Trophoblast cell (in vitro differentiated cells and primary cell): ENCODE results near the gene GATA3.

ENCODE experiments used
- DNase-seq, 2 donors: peaks; one replicate each; pipeline ENCODE4 v3.0.0-alpha.2; 2016
- H2AFZ ChIP-seq: 2 replicates; pipeline ENCODE4 v1.6.1; 2013; ENCODE audit warnings: low read length, moderate library complexity, mild to moderate bottlenecking; ENCODE audit not compliant: insufficient read depth, poor library complexity
- H2AK5ac ChIP-seq: 2 replicates; pipeline ENCODE4 v1.6.1; 2013; ENCODE audit warnings: mild to moderate bottlenecking, low read length
- H2BK120ac ChIP-seq: 2 replicates; pipeline ENCODE4 v1.6.1; 2013; ENCODE audit warnings: low read length, mild to moderate bottlenecking, moderate library complexity; ENCODE audit not compliant: insufficient read depth, poor library complexity
- H2BK12ac ChIP-seq: 2 replicates; pipeline ENCODE4 v1.6.1; 2013; ENCODE audit warnings: mild to moderate bottlenecking, low read length, moderate library complexity
- H2BK5ac ChIP-seq: 2 replicates; pipeline ENCODE4 v1.6.1; 2013; ENCODE audit warnings: low read length, low read depth, moderate library complexity, mild to moderate bottlenecking; ENCODE audit not compliant: poor library complexity
- H3K14ac ChIP-seq: 2 replicates; pipeline ENCODE4 v1.6.1; 2013; ENCODE audit warnings: mild to moderate bottlenecking, low read length
- H3K18ac ChIP-seq: 2 replicates; pipeline ENCODE4 v1.6.1; 2013; ENCODE audit warnings: mild to moderate bottlenecking, low read length
- H3K23ac ChIP-seq: 2 replicates; pipeline ENCODE4 v1.6.1; 2013; ENCODE audit warnings: low read length
- H3K27ac ChIP-seq: 2 replicates; pipeline ENCODE4 v1.5.1; 2013; ENCODE audit warnings: low read depth, mild to moderate bottlenecking, inconsistent platforms, low read length, moderate library complexity
- H3K27me3 ChIP-seq: 2 replicates; pipeline ENCODE4 v1.6.1; 2013; ENCODE audit warnings: inconsistent platforms, mild to moderate bottlenecking, low read length, moderate library complexity; ENCODE audit not compliant: insufficient read depth
- H3K36me3 ChIP-seq, 2 experiments: 1 replicate in 1 of 2; 2 replicates in 1 of 2; pipeline ENCODE4 v1.6.1; 2013; ENCODE audit warnings: low read length in 2 of 2, mild to moderate bottlenecking in 2 of 2, moderate library complexity in 1 of 2; ENCODE audit not compliant: insufficient read depth in 2 of 2, control insufficient read depth in 1 of 2
- H3K4ac ChIP-seq: 2 replicates; pipeline ENCODE4 v1.6.1; 2013; ENCODE audit warnings: low read depth, mild to moderate bottlenecking, low read length, moderate library complexity
- H3K4me1 ChIP-seq, 2 experiments: 1 replicate in 1 of 2; 2 replicates in 1 of 2; pipeline ENCODE4 v1.6.1; 2013; ENCODE audit warnings: low read length in 2 of 2, mild to moderate bottlenecking in 2 of 2, moderate library complexity in 1 of 2; ENCODE audit not compliant: insufficient read depth in 2 of 2, control insufficient read depth in 1 of 2
- H3K4me2 ChIP-seq: 2 replicates; pipeline ENCODE4 v1.6.1; 2013; ENCODE audit warnings: inconsistent platforms, mild to moderate bottlenecking, low read length, moderate library complexity
- H3K4me3 ChIP-seq: 2 replicates; pipeline ENCODE4 v1.5.1; 2013; ENCODE audit warnings: mild to moderate bottlenecking, low read depth, low read length, inconsistent platforms
- H3K79me1 ChIP-seq: one replicate; pipeline ENCODE4 v1.6.1; 2013; ENCODE audit warnings: low read length
- H3K79me2 ChIP-seq: 2 replicates; pipeline ENCODE4 v1.6.1; 2013; ENCODE audit warnings: low read length, mild to moderate bottlenecking; ENCODE audit not compliant: control insufficient read depth, insufficient read depth, poor library complexity
- H3K9ac ChIP-seq: 2 replicates; pipeline ENCODE4 v1.6.1; 2013; ENCODE audit warnings: mild to moderate bottlenecking, low read length
- H3K9me3 ChIP-seq: 2 replicates; pipeline ENCODE4 v1.6.1; 2013; ENCODE audit warnings: low read depth, mild to moderate bottlenecking, control low read depth, inconsistent platforms, low read length; ENCODE audit not compliant: insufficient read depth
- H4K12ac ChIP-seq: 2 replicates; pipeline ENCODE4 v1.6.1; 2013; ENCODE audit warnings: low read depth, mild to moderate bottlenecking, low read length, moderate library complexity
- H4K8ac ChIP-seq: 2 replicates; pipeline ENCODE4 v1.6.1; 2013; ENCODE audit warnings: low read depth, mild to moderate bottlenecking, low read length, moderate library complexity
- H4K91ac ChIP-seq: one replicate; pipeline ENCODE4 v1.6.1; 2013; ENCODE audit warnings: low read depth, mild to moderate bottlenecking, low read length, moderate library complexity
- WGBS: extraction: QIAGEN DNeasy Blood & Tissue Kit; methylation state at CpG from one replicate; pipeline ENCODE4 v1.1.7; 2013; ENCODE audit warnings: missing lambda C conversion rate; ENCODE audit not compliant: insufficient read length, insufficient coverage; ENCODE audit errors: extremely low coverage; 5-methylcytosine and 5-hydroxymethylcytosine counted together

GATA3 gene

DNA sequence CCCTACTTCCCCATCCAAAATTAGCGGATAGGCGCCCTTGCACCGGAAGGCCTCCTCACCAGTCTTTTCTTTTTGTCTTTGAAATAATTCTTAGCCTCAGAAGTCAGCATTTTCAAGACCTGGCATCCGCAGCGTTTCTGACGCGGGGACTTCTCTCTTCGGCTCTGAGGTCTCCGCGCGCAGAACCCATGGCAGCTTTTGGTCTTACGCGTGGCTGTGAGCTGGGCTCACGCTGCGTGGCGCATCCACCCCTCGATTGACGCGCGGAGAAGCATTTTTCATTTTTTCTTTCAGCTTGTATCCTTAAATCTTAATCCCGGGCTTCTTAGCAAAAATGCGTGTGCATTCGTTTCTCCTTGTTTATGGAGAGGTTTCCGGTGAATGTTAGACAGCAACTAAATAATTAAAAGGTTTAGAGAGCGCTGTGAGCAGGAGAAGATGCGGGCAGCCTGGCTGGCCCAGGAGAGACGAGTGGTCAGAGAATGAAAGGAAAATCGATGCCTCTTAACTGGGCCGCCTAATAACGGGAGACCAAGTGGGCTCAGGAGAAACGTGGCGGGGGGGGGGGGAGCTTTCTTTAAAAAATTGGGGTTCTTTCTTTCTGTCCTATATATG is 2.0 kb upstream of the GATA3 start:
- Histone ChIP-seq H3K4me3 (peak overlapping the region; percentile 84), H3K79me1 (peaks cover 77% of the 10 kb centered on the region), H4K12ac (peak overlapping the region; percentile 76), H3K4me1 (peaks cover 11 to 15% of the 10 kb centered on the region in 2 experiments), H3K23ac (no peak overlapping the region), H3K9ac (peak overlapping the region; percentile 16), H4K8ac (peak overlapping the region; percentile 94), H2AK5ac (peak overlapping the region; percentile 67), H4K91ac (peak overlapping the region; percentile 95), H3K14ac (peak overlapping the region; percentile 84), H3K27ac (peak overlapping the region; percentile 79), H3K36me3 (peaks cover 8 to 10% of the 10 kb centered on the region in 2 experiments), H3K27me3 (peaks cover 12% of the 10 kb centered on the region), H2BK5ac (peak overlapping the region; percentile 99), H2BK12ac (peak overlapping the region; percentile 85), H3K18ac (peak overlapping the region; percentile 78), H2BK120ac (peak overlapping the region; percentile 89), H3K79me2 (peaks cover 60% of the 10 kb centered on the region), H2AFZ (peak overlapping the region; percentile 66), H3K4me2 (peak overlapping the region; percentile 91), H3K9me3 (no peaks in the 10 kb centered on the region), H3K4ac (peak overlapping the region; percentile 81)
- DNase-seq = peak in 1 of 2 donors; percentile 65
- no CpG with 5 or more reads among the region's 32 CpGs for WGBS

DNA sequence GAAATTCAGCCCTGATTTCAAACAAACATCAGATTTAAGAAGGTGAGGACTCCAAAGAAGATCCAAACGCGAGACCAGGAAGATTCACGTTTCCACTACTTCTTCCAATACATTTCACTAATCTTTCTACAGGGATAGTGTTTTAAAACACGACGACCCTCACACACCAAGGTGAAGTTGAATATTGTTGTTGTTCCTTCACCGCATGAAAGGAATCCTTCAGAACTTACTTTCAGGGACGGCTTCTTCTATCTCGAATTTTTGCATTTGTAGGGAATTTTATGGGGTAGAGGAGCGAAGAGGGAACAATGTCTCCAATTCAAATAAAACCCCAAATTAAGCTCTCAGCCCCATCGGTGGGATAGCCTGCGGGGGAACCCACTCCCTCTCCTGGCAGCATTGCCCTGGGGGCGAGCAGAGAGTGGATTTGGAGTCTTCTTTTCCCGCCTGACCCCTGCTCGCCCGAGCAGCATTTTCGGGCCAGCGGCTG is 1.5 kb upstream of the GATA3 start:
- peak overlapping the region; percentile 39 for H3K4ac ChIP-seq
- no peak overlapping the region for H2AK5ac ChIP-seq
- peak in 1 of 2 donors; percentile 30 for DNase-seq
- peak overlapping the region; percentile 58 for H2BK5ac ChIP-seq
- H3K27ac ChIP-seq = peak overlapping the region; percentile 79
- H3K9ac ChIP-seq = no peak overlapping the region
- no peak overlapping the region for H3K4me3 ChIP-seq
- no peak overlapping the region for H4K12ac ChIP-seq
- WGBS = no CpG with 5 or more reads among the region's 17 CpGs
- peak overlapping the region; percentile 13 for H4K91ac ChIP-seq
- peaks cover 13 to 15% of the 10 kb centered on the region in 2 experiments for H3K36me3 ChIP-seq
- H3K27me3 ChIP-seq = peaks cover 7% of the 10 kb centered on the region
- H3K79me2 ChIP-seq = peaks cover 66% of the 10 kb centered on the region
- H3K9me3 ChIP-seq = no peaks in the 10 kb centered on the region
- H3K14ac ChIP-seq = peak overlapping the region; percentile 28
- no peak overlapping the region for H2AFZ ChIP-seq
- H3K18ac ChIP-seq = no peak overlapping the region
- peaks cover 82% of the 10 kb centered on the region for H3K79me1 ChIP-seq
- peaks cover 11% of the 10 kb centered on the region in 2 experiments for H3K4me1 ChIP-seq
- H2BK12ac ChIP-seq = no peak overlapping the region
- H4K8ac ChIP-seq = no peak overlapping the region
- peak overlapping the region; percentile 26 for H2BK120ac ChIP-seq
- no peak overlapping the region for H3K23ac ChIP-seq
- H3K4me2 ChIP-seq = peak overlapping the region; percentile 91

DNA sequence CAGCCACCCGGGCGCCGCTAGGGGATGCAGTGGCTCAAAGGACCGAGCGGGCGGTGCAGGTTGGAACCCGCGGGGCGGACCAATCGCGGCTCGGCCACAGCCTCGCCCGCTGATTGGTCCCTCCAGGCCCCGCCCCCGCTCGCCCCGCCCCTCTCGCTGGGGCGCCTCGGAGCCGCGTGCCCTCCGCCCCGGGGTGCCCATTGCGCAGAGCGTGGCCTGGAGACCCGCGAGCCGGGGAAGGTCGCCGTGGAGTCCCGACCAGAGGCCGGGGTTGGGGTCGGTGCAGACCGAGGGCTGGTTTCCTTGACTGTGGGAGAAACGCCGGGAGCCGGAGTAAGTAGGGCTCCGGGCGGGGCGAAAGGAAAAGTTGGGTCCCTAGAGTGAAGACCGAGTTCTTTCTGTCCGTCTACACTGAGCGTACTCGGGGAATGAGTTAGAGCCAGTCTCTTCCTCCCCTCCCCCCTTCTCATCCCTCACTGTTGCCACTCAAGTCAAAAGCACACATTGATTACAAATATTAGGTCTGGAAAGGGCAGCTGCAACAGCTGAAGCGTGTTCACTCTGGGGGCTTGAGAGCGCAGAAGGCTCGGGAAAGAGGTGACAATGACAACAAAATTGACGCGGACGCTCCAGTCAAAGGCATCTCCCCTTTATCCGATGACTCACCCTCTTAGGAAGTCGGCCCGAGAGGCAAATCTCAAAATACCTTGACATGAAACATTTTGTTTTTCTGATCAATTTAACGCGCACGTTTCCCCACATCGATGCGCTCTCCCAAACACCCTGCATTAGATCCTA is 843 bp upstream of the GATA3 start:
- no CpG with 5 or more reads among the region's 60 CpGs for WGBS
- H4K12ac ChIP-seq = peak overlapping the region; percentile 45
- H3K18ac ChIP-seq = peak overlapping the region; percentile 48

DNA sequence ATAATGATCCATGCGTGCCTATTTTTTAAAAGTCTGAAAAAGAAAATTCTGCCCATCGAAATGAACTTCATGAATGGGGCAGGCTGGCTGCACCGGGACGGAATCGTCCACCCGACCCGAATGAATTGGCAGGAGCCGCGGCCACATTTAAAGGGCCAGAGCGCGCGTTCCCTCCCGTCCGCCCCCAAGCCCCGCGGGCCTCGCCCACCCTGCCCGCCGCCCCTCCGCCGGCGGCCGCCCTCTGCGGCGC is 319 bp upstream of the GATA3 start:
- DNase-seq = peak in 1 of 2 donors; percentile 58
- Histone ChIP-seq H4K8ac (no peak overlapping the region), H4K12ac (no peak overlapping the region), H2BK120ac (peak overlapping the region; percentile 40), H3K9me3 (no peaks in the 10 kb centered on the region), H3K18ac (no peak overlapping the region), H3K79me2 (peaks cover 75% of the 10 kb centered on the region), H3K23ac (no peak overlapping the region), H2BK5ac (peak overlapping the region; percentile 90), H3K27ac (peak overlapping the region; percentile 91), H3K27me3 (no peaks in the 10 kb centered on the region), H4K91ac (peak overlapping the region; percentile 84), H3K14ac (peak overlapping the region; percentile 82), H3K4me1 (peaks cover 9 to 11% of the 10 kb centered on the region in 2 experiments), H2BK12ac (no peak overlapping the region), H2AK5ac (no peak overlapping the region), H3K4me2 (peak overlapping the region; percentile 84), H3K9ac (no peak overlapping the region), H3K36me3 (peaks cover 25 to 27% of the 10 kb centered on the region in 2 experiments), H3K4me3 (peak overlapping the region; percentile 78), H3K4ac (no peak overlapping the region), H3K79me1 (peaks cover 88% of the 10 kb centered on the region), H2AFZ (no peak overlapping the region)
- no CpG with 5 or more reads among the region's 25 CpGs for WGBS

More for the DNA sequence above, 843 bp upstream of the GATA3 start:
- H4K8ac ChIP-seq = peak overlapping the region; percentile 68
- peaks cover 72% of the 10 kb centered on the region for H3K79me2 ChIP-seq
- peak overlapping the region; percentile 84 for H3K4me2 ChIP-seq
- H2AFZ ChIP-seq = peak overlapping the region; percentile 14
- H3K4me1 ChIP-seq = peaks cover 8% of the 10 kb centered on the region in 2 experiments
- peak overlapping the region; percentile 13 for H3K4ac ChIP-seq
- H3K4me3 ChIP-seq = peak overlapping the region; percentile 78
- H3K36me3 ChIP-seq = peaks cover 20 to 22% of the 10 kb centered on the region in 2 experiments
- H3K14ac ChIP-seq = peak overlapping the region; percentile 82
- H2BK12ac ChIP-seq = no peak overlapping the region
- H3K27ac ChIP-seq = peak overlapping the region; percentile 91
- peak; percentile 93 to 94 for DNase-seq
- peak overlapping the region; percentile 74 for H3K9ac ChIP-seq
- H3K9me3 ChIP-seq = no peaks in the 10 kb centered on the region
- H2BK5ac ChIP-seq = peak overlapping the region; percentile 90
- H4K91ac ChIP-seq = peak overlapping the region; percentile 84
- peaks cover under 1% of the 10 kb centered on the region for H3K27me3 ChIP-seq
- H3K23ac ChIP-seq = no peak overlapping the region
- H3K79me1 ChIP-seq = peaks cover 86% of the 10 kb centered on the region
- peak overlapping the region; percentile 40 for H2BK120ac ChIP-seq
- H2AK5ac ChIP-seq = no peak overlapping the region
